NCI-H526 treated with DMSO at 0.1 percent for 48 hours (cell line): Measurements from ENCODE around the gene MSANTD4.
"Not testable (repeated sequence)": the region's sequence is repeated elsewhere in the genome, so short reads cannot be mapped to it uniquely, and the experiment has no call there.

ENCODE experiments used
- DNase-seq: peaks from one replicate; lab custom pipeline; 2025; lab: John Stamatoyannopoulos, UW

The MSANTD4 gene

DNA sequence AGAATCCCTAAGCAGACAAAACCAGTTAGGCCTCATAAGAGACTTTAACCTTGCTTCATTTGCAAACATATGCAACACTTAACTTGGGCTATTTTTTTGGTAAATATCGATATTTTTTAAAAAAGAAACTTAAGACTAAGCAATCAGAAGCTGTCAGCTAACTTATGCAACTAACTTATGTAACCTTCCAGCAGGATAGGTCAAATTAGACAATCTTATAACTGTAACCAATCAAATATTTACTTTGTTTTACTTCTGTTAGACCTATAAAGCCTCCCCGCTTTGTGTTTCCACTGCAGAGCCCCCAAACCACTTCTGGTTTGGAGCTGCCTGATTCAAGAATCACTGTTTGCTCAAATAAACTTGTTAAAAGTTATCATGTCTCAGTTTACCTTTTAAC is 8.0 kb downstream of the MSANTD4 start:
- DNase-seq = no peak

DNA sequence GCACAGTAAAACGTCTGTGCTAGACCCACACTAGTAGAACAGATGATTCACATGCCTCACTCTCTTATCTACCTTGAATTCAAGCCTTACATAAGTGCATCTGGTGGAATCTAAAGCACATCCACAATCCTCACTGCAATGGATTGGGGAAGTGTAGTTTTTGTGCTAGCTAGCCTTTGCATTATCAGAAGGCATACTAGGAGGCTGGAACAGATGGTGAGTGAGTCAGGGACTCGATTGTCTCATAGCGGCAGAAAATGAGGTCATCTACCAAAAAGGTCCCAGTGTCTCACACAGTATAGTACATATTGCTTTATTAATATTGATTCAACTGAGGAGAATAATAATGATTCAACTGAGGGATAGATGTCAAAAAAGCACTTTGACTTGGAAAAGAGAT is 9.3 kb downstream of the MSANTD4 start:
- DNase-seq = no peak

DNA sequence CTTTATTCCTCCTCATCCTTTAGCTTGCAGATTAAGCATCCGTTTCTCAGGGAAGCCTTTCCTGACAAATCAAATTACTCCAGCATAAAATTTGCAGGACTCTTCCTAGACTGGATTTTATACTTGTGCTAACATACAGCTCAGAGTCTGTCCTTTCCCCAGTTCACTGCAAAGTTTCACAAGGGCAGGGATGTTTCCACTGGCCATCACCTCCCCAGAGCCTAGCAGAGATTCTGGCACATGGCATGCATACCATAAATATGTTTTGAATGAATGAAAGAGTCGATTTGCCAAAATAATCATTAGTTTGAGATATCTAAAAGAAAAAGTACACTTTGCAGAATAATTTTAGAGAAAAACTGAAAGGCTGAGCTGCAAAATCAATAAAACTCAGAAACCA is 10.6 kb downstream of the MSANTD4 start:
- DNase-seq = no peak

- not testable (repeated sequence) for DNase-seq
Measured at GRCh38 chr11:106003094-106003493, 18.9 kb downstream of the MSANTD4 start.

DNA sequence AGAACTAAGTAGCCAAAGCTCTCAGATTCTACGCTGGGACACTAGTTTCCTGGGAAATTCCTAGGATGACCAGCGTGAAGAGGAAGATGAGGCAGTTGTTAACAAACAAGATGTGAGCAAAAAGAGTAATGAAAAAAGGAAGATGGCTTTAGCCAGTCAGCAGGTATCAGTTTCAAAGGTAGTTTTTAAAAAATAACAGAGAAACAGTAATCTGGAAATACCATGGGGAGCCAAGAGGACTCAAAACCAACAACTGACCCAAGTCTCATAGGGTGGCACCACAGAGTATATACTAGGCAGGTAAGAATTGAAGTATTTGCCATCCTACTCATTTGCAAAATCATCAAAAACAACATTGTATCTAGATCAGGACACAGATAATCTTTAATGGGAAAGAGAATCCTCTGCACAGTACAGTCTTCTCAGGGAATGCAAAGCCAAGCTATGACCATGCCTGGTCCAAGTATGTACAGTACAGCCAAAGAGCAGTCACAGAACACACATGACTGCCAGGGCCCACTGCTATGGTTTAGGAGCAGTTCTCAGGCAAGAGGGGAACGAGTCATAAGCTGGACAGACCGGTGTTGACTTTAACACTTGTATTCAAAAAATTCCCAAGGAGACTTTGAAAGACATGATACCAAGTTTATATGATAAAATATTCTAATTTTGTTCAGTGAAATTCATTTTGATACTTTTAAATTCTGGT is 20.6 kb downstream of the MSANTD4 start:
- no peak for DNase-seq

DNA sequence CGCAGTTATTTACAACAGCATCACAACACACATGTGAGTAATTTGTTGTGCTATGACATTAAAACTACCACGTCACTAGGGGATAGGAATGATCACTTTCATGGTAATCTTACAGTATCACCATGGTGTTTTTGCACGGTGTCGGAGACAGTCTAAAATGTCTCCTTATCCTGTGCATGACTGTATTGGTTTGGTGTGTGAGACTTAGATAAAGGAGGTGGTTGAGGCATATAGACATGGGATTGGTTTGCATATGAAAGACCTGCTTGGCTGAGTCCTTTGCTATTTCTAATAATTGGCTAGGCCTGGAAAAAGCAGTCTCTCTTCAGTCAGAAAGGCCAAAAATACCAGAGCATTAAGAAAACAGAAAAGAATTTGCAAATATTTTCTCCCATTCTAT is 30.2 kb downstream of the MSANTD4 start:
- DNase-seq = no peak

DNA sequence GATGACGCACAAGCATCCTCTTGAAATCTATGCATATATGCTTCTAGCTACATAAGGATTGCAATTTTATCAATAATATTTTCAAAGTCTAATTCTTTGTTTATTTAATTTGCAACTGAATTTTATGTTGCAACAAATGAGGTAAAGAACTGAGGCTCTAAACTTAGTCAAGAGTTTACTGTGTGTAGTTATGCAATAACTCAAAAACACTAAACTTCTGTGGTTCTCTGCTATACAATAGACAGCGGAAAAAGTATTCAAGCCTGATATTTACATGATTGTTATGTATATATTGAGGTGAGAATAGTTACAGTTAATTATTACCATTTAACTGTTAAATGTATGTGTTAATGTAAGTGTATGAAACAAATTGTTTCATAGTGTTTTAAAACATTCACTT is 32.9 kb downstream of the MSANTD4 start:
- DNase-seq = no peak

GRCh38 chr11:105988197-105988596 is 33.8 kb downstream of the MSANTD4 start:
- DNase-seq = no peak

DNA sequence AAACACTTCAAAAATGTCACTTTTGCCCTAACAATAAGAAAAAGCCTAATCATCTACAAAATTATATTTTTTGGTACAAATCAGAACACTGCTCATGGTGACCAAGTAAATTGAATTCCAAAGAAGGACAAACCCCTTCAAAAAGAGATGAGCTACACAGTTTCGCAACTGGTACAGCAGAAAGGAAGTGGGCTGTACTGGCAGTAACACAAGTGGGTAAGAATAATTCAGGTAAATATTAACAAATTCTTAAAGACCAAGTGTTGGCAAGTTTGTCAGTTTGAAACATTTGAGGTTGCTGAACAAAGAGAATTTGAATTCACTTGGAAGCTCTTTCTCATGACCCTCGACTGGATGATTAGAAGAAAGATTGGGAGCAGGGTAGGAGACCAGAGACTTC is 35.5 kb downstream of the MSANTD4 start:
- DNase-seq = no peak

GRCh38 chr11:105979997-105980703 is 41.9 kb downstream of the MSANTD4 start:
- no peak for DNase-seq

DNA sequence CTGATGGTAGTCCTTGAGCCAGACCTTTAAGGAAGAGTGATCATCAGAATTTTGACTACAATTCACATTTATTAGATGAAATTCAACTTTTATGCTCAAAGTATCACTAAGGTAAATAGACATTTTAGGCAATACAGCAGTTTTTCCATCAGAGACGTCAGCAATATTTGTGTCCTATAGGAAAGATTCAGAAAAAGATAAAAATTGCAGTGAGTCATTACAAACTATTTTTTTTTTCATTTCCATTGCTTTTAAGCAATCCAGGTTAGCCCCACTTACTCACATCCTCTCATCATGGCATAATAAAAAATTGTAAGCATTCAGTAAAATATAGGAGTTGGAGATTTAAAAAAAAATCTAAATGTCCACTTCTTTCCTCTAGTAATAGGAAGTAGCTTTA is 46.9 kb downstream of the MSANTD4 start:
- no peak for DNase-seq

- no peak for DNase-seq
Measured at GRCh38 chr11:105969756-105970155, 52.3 kb downstream of the MSANTD4 start.

- no peak for DNase-seq
Measured at GRCh38 chr11:105968021-105968697, 53.9 kb downstream of the MSANTD4 start.

DNA sequence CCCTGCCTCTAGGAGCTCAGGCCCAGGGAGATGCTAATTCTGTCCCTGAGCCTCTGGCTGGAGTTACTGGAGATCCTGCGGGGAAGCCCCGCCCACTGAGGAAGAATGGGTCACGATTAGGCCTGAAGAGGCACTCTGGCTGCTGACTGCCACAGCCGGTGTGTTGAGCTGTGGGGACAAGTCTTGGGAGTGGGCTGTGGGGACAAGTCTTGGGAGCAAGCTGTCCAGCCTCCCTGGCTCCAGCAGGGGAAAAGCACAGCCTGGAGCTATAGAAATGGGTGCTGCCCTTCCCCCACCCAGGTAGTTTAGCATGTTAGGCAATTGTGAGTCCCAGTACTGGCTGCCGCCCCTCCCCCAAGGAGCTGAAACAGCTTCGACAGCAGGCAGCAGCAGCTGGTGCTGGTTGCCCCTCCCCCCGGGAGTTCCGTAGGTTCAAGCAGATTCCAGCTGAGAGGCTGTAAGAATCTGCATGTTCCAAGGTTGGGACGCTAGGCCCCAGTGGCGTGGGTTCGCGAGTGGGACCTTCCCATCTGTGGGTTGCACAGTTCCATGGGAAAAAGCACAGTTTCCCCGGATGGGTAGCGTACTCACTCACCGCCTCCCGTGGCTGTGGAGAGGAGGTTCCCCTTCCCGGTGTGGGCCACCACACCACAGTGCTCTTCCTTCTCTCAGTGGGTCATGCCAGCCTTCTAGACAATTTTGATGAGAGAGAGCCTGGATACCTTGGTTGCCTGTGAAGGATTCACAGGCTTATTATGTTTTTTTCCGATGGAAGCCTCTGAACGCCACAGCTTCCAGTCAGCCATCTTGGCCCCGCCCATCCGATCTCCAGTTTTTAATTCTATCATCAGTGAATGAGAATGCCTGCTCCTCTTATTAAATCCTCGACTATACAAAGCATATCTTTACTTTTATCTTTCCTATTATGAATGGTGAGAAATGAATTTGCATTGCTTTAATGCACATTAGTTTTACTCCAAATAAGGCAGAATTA is 61.5 kb downstream of the MSANTD4 start:
- no peak for DNase-seq
